ENCODE data around the gene RPAIN.

The RPAIN gene

DNA sequence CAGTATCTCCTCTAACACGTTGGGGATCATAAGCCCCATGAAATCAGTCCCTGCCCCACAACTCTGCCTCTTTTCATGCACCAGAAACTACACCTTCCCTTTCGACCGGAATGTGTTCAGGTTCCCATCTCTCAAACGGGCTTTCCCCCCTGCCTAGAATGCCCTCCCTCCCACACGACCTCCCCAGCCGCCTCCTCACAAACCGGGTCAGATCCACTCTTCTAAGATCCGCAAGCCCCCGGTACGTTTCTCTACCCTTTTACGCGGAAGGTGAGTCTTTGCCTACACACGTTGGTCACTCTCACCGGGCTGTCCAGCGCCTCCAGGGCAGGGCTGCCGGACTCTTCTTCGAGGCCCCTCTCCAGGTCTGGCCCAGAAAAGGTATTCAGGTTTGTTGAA, 48.1 kb downstream of the RPAIN start:
- Histone ChIP-seq H3K36me3 (no peaks in the 10 kb centered on the region), H3K4me1 (no peaks in the 10 kb centered on the region), H3K4me3 (ENCODE audit: low read depth, low read length) (peak overlapping the region; percentile 83), H3K27me3 (no peaks in the 10 kb centered on the region), H3K9me3 (no peaks in the 10 kb centered on the region; the same call in 1 of the 2 replicates)
- DNase-seq = no peak
- TF ChIP-seq, protein P1, sequence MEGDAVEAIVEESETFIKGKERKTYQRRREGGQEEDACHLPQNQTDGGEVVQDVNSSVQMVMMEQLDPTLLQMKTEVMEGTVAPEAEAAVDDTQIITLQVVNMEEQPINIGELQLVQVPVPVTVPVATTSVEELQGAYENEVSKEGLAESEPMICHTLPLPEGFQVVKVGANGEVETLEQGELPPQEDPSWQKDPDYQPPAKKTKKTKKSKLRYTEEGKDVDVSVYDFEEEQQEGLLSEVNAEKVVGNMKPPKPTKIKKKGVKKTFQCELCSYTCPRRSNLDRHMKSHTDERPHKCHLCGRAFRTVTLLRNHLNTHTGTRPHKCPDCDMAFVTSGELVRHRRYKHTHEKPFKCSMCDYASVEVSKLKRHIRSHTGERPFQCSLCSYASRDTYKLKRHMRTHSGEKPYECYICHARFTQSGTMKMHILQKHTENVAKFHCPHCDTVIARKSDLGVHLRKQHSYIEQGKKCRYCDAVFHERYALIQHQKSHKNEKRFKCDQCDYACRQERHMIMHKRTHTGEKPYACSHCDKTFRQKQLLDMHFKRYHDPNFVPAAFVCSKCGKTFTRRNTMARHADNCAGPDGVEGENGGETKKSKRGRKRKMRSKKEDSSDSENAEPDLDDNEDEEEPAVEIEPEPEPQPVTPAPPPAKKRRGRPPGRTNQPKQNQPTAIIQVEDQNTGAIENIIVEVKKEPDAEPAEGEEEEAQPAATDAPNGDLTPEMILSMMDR (IDR thresholded peaks at IDR 0.05; ENCODE audit: low read depth, low read length) = no peak

DNA sequence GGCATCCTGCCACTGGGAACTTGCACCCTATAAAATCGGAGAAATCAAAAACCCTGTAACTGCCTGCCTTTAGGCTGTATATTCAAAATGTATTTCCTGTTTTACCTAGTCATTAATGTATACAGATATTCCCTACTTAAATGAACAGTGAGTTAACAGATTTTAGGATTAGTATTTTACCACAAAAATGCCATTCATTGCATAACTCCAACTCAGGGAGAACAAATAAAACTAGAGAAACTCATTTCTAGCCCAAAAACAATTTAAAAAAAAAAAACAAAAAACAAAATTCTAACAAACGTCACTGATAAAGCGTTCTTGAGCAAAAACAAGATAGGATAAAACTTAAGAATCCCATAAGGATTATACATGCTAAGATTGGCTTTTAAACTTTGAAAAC, 52.5 kb downstream of the RPAIN start:
- no peaks in the 10 kb centered on the region for H3K4me1 ChIP-seq
- no peaks in the 10 kb centered on the region; the same call in 1 of the 2 replicates for H3K9me3 ChIP-seq
- H3K27me3 ChIP-seq = no peaks in the 10 kb centered on the region
- TF ChIP-seq, protein P1 (IDR thresholded peaks at IDR 0.05; ENCODE audit: low read depth, low read length) = no peak
- no peaks in the 10 kb centered on the region; the same call in 1 of the 2 replicates for H3K36me3 ChIP-seq
- no peak for DNase-seq
- no peak overlapping the region for H3K4me3 ChIP-seq (ENCODE audit: low read depth, low read length)

DNA sequence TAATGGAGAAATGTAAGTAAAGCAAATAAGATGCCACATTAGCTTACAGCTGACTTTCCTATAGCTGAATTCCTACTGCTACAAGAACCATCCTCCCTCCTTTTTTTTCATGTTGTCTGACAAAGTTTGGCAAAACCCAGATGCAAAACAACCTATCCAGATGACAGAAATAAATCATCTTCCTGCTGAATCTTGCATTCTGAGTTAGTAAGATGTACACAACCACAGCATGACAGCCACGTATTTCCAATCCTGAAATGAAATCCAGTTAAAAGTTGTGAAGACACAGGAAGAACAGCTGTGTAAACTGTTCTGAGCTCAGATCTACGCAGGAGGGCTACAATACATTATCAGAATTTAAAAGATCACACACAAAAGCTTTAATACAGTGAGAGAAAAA, 53.9 kb downstream of the RPAIN start:
- H3K4me1 ChIP-seq = no peaks in the 10 kb centered on the region
- no peak for DNase-seq
- no peaks in the 10 kb centered on the region; the same call in 1 of the 2 replicates for H3K36me3 ChIP-seq
- no peak overlapping the region for H3K4me3 ChIP-seq (ENCODE audit: low read depth, low read length)
- no peaks in the 10 kb centered on the region for H3K9me3 ChIP-seq
- H3K27me3 ChIP-seq = no peaks in the 10 kb centered on the region
- TF ChIP-seq, protein P1 (IDR thresholded peaks at IDR 0.05; ENCODE audit: low read depth, low read length) = no peak

DNA sequence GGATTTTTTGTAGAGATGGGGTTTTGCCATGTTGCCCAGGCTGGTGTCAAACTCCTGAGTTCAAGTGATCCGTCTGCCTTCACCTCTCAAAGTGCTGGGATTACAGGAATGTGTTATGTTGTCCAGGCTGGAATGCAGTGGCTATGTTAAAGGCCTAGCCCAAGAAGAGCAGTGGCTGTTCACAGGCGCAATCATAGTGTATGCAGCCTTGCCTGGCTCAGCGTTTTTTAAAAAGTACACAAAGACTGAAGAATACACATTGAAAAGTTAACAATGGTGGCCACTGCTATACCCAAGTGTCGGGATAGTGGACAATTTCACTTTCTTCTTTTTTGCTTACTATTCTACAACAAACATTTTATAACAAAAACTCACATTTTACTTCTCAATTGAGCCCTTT, 59.0 kb downstream of the RPAIN start:
- H3K4me3 ChIP-seq (ENCODE audit: low read depth, low read length) = no peak overlapping the region
- H3K4me1 ChIP-seq = no peaks in the 10 kb centered on the region
- TF ChIP-seq, protein P1 (IDR thresholded peaks at IDR 0.05; ENCODE audit: low read depth, low read length) = no peak
- H3K36me3 ChIP-seq = no peaks in the 10 kb centered on the region; the same call in none of the 2 replicates
- H3K9me3 ChIP-seq = no peaks in the 10 kb centered on the region
- no peaks in the 10 kb centered on the region for H3K27me3 ChIP-seq
- no peak for DNase-seq

DNA sequence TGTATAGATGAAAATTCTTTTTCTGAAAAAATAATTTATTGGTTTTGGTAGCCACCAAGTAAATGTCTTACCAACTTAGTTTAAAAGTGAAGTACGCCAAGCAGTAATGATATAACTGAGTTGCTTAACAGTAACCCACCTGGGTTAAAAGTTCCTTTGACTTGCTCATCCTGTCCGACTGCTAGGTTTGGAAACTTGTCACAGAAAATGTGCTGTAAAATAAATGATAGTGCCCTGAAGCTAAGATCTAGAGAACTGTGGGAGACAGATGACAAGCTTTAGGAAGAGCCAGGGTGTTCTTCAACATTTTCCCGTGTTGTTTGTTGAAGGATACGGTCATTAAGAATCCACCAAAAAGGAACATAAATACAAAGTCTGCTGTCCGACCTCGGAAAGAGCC, 61.0 kb downstream of the RPAIN start:
- no peak for DNase-seq
- TF ChIP-seq, protein P1 (IDR thresholded peaks at IDR 0.05; ENCODE audit: low read depth, low read length) = no peak
- Histone ChIP-seq H3K4me3 (ENCODE audit: low read depth, low read length) (no peak overlapping the region), H3K36me3 (no peaks in the 10 kb centered on the region; the same call in none of the 2 replicates), H3K27me3 (no peaks in the 10 kb centered on the region), H3K4me1 (no peaks in the 10 kb centered on the region), H3K9me3 (no peaks in the 10 kb centered on the region)

DNA sequence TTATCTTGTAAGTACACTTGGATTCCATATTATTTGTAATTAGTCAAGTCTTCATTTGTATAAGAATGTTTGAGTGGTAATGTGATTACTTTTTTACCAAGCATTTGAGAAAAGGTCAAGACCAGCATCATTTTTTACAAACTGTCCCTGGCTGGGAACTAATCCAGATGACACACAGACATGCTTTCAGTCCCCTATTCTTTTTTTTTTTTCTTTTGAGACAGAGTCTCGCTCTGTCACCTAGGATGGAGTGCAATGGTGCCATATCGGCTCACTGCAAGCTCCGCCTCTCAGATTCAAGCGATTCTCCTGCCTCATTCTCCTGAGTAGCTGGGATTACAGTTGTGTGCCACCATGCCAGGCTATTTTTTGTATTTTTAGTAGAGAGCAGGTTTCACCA, 61.5 kb downstream of the RPAIN start:
- Histone ChIP-seq H3K4me1 (no peaks in the 10 kb centered on the region), H3K9me3 (no peaks in the 10 kb centered on the region), H3K27me3 (no peaks in the 10 kb centered on the region), H3K4me3 (ENCODE audit: low read depth, low read length) (no peak overlapping the region), H3K36me3 (no peaks in the 10 kb centered on the region; the same call in none of the 2 replicates)
- no peak for DNase-seq
- TF ChIP-seq, protein P1 (IDR thresholded peaks at IDR 0.05; ENCODE audit: low read depth, low read length) = no peak

Data from BE2C (cell line).